Thyroid gland (tissue), 4 donors: ENCODE measurements around the gene MRC1. TPM values are rescaled to one million over a fixed set of nuclear protein-coding genes. Genes with fewer than 3 reads are reported as not detected.
A peak's percentile ranks its signal among the peaks of the same experiment; 100 is the strongest.

ENCODE experiments used
- DNase-seq, 2 donors: peaks; one replicate each; pipeline ENCODE4 v3.0.0-alpha.2; 2019
- H3K27ac ChIP-seq, 3 donors: fragments of 200-600 bp; sonication (generic); 1 replicate in 2 of 3; 2 replicates in 1 of 3; pipeline ENCODE4 v1.5.1; 2016 to 2019; ENCODE audit warnings: mild to moderate bottlenecking in 1 of 3, moderate library complexity in 1 of 3
- H3K27me3 ChIP-seq: fragments of 200-600 bp; sonication (generic); one replicate; pipeline ENCODE4 v1.5.1; 2019
- H3K36me3 ChIP-seq, 2 donors: fragments of 200-600 bp; sonication (generic); one replicate each; pipeline ENCODE4 v1.5.1; 2016 to 2019
- H3K4me1 ChIP-seq, 2 donors: fragments of 200-600 bp; sonication (generic); one replicate each; pipeline ENCODE4 v1.5.1; 2017 to 2019
- H3K4me3 ChIP-seq, 3 donors: fragments of 200-600 bp; sonication (generic); replicated peaks in 1 of 3; 1 replicate in 2 of 3; 2 replicates in 1 of 3; pipeline ENCODE4 v1.5.1; 2016; ENCODE audit warnings: mild to moderate bottlenecking in 1 of 3
- H3K9me3 ChIP-seq: fragments of 200-600 bp; sonication (generic); one replicate; pipeline ENCODE4 v1.5.1; 2017
- POLR2A ChIP-seq, 2 donors: fragments of 450-650 bp; IDR thresholded peaks; one replicate each; pipeline ENCODE4 v1.6.1; 2017; ENCODE audit warnings: antibody characterized with exemption in 2 of 2, mild to moderate bottlenecking in 2 of 2, moderate library complexity in 1 of 2
- WGBS, 2 donors: methylation state at CpG; one replicate each; pipeline ENCODE4 v1.1.5; 2017; 5-methylcytosine and 5-hydroxymethylcytosine counted together
- intact Hi-C: fragments of 100-400 bp; cut with DNase I; formaldehyde crosslinking; loops from one replicate; pipeline ENCODE4 v1.15.1; 2023
- total RNA-seq, 4 donors: library from RNA; depleted of rRNA; stranded (reverse); fragments of >200 nt; gene quantifications; one replicate each; pipeline ENCODE4 v1.2.3, GENCODE V29; 2016
- TF ChIP-seq, protein P1 (sequence below), 6 experiments: fragments of 200-600 bp in 3 of 6; fragments of 450-650 bp in 3 of 6; sonication (generic) in 3 of 6; IDR thresholded peaks; one replicate each; pipeline ENCODE4 v1.5.1; 2016 to 2019; ENCODE audit warnings: antibody characterized with exemption in 6 of 6, mild to moderate bottlenecking in 2 of 6, inconsistent platforms in 1 of 6, moderate library complexity in 1 of 6

Gene MRC1
- total RNA-seq, 4 donors from 2014 or later = 11.8 to 73.4 (median 36.8) TPM

DNA sequence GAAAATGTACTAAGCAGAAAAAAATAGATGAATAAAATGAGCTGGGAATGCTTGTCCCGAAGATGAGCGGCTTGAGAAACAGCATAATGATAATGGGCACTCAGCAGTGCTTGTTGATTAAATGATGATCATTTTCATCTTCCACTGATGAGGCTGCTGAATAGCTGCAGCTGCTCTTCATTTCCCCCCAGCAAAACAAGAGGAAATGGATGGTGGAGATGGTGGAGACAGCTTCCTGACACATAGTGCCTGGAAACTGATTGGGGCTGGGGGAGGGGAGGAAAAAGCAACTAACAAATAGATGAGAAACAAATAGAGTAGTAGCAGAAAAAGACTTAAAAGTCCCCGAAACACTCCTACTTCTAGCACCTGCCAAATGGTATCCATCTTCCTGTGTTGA lies 41.4 kb downstream of the MRC1 start:
- intact Hi-C loops = no loop called here
- TF ChIP-seq, protein P1, sequence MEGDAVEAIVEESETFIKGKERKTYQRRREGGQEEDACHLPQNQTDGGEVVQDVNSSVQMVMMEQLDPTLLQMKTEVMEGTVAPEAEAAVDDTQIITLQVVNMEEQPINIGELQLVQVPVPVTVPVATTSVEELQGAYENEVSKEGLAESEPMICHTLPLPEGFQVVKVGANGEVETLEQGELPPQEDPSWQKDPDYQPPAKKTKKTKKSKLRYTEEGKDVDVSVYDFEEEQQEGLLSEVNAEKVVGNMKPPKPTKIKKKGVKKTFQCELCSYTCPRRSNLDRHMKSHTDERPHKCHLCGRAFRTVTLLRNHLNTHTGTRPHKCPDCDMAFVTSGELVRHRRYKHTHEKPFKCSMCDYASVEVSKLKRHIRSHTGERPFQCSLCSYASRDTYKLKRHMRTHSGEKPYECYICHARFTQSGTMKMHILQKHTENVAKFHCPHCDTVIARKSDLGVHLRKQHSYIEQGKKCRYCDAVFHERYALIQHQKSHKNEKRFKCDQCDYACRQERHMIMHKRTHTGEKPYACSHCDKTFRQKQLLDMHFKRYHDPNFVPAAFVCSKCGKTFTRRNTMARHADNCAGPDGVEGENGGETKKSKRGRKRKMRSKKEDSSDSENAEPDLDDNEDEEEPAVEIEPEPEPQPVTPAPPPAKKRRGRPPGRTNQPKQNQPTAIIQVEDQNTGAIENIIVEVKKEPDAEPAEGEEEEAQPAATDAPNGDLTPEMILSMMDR (IDR thresholded peaks at IDR 0.05) = no peak
- no peak for TF ChIP-seq POLR2A (IDR thresholded peaks at IDR 0.05)
- H3K27me3 ChIP-seq = no peaks in the 10 kb centered on the region
- H3K4me3 ChIP-seq = no peak overlapping the region
- no peaks in the 10 kb centered on the region for H3K4me1 ChIP-seq
- H3K9me3 ChIP-seq = no peaks in the 10 kb centered on the region
- DNase-seq = no peak
- no peak overlapping the region for H3K27ac ChIP-seq
- H3K36me3 ChIP-seq = no peaks in the 10 kb centered on the region
- WGBS, 2 donors = 83 to 86% methylated on average over 3 of the region's 3 CpGs

DNA sequence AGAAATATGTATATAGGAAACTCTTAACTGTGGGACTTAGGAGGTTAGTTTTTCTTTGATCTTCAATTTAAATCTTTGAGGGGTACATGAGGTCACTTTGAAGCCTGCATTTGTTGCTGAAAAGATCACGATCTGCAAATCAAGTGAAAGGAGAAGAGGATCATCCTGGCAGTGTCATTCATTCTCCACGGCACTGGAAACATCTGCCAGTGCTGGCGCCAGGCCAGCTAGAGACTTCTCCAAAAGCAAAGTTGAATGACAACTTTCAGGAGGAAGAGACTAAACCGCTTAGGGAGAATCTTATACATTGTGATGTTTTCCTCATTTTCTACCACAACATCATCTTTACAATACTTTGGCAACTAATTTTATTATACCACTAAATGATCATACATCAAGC lies 42.5 kb downstream of the MRC1 start:
- Histone ChIP-seq H3K36me3 (no peaks in the 10 kb centered on the region), H3K9me3 (no peaks in the 10 kb centered on the region), H3K4me1 (no peaks in the 10 kb centered on the region), H3K4me3 (no peak overlapping the region), H3K27ac (no peak overlapping the region), H3K27me3 (no peaks in the 10 kb centered on the region)
- intact Hi-C loops = no loop called here
- DNase-seq = peak; percentile 20 to 22
- TF ChIP-seq POLR2A (IDR thresholded peaks at IDR 0.05) = no peak
- TF ChIP-seq, protein P1 (IDR thresholded peaks at IDR 0.05) = no peak
- WGBS, 2 donors = 25 to 27% methylated on average over 4 of the region's 4 CpGs

DNA sequence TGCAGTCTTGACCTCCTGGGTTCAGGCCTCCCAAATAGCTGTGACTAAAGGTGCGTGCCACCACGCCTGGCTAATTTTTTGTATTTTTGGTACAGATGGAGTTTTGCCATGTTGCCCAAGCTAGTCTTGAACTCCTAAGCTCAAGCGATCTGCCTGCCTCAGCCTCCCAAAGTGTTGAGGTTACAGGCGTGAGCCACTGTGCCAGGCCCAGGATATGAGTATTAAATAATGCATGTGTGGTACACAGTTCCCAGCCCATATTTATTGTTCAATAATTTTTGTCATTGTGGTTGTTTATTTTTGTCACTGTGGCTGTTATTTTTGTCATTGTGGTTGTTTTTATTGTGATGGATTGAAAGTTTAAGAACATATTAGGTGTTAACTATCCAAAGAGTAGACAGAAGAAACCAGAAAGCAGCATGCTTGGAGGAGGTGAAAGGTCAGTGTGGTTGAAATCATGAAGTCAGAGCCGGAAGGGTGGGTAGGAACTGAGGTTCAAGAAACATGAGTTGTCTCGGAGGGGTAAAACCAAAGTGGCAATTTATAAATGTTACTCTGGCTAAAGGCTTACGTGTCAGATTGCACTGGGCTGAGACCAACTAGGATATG lies 45.0 kb downstream of the MRC1 start:
- Histone ChIP-seq H3K4me1 (no peaks in the 10 kb centered on the region), H3K27me3 (no peaks in the 10 kb centered on the region), H3K36me3 (no peaks in the 10 kb centered on the region), H3K9me3 (no peaks in the 10 kb centered on the region), H3K4me3 (no peak overlapping the region), H3K27ac (no peak overlapping the region)
- 90 to 94% methylated on average over 7 of the region's 7 CpGs for WGBS, 2 donors
- intact Hi-C loops = no loop called here
- DNase-seq = no peak
- TF ChIP-seq, protein P1 (IDR thresholded peaks at IDR 0.05) = no peak
- TF ChIP-seq POLR2A (IDR thresholded peaks at IDR 0.05) = no peak

DNA sequence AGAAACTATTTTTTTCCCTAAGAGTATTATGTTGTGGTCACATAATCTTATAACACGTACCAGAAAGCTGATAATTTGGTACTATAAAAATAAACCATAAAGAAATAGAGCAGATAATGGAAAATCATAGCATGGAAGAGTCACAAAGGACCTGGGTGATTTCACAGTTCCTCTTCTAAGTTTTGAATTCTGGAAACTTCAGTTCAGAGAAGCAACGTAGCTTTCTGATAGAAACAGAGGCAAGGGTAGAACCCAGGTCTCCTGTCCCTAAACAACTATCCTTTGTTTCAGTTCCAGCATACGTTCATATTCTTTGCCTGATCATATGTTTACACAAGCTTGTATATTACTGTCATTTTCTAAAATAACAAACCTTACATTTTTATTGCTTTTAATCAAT lies 47.9 kb downstream of the MRC1 start:
- 75 to 83% methylated on average over 3 of the region's 3 CpGs for WGBS, 2 donors
- intact Hi-C loops = no loop called here

DNA sequence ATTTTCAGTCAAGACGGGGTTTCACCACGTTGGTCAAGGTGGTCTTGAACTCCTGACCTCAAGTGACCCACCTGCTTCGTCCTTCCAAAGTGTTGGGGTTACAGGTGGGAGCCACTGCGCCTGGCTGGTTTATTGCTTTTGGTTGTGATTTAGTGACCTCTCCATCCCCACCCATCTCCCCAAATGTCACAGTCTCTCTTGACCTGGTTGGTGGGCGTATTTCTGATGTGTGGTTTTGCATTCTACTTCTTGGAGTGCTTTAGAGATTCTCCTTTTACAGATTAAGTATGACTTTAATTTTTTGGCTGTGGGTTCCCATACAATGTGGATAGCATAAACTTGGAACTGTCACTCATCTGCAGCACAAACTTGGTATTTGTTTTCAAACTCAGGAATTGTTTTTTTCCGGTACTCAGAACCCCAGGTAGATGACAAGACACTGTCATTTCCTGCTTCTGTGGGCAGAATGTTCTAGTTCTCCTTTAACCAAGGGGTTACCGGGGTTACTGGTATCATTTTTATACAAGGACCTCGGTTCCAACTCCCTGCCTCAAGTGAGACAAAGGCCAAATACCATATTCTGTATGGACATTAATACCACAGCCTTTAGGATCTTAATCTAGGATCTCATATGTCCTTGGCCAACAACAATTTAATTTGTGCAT lies 50.5 kb downstream of the MRC1 start:
- TF ChIP-seq, protein P1 (IDR thresholded peaks at IDR 0.05) = no peak
- 88 to 93% methylated on average over 8 of the region's 8 CpGs for WGBS, 2 donors
- Histone ChIP-seq H3K36me3 (no peaks in the 10 kb centered on the region), H3K27ac (no peak overlapping the region), H3K4me1 (no peaks in the 10 kb centered on the region), H3K9me3 (no peaks in the 10 kb centered on the region), H3K4me3 (no peak overlapping the region), H3K27me3 (no peaks in the 10 kb centered on the region)
- DNase-seq = no peak
- intact Hi-C loops = no loop called here

More for the DNA sequence above, 47.9 kb downstream of the MRC1 start:
- Histone ChIP-seq H3K36me3 (no peaks in the 10 kb centered on the region), H3K27me3 (no peaks in the 10 kb centered on the region), H3K27ac (no peak overlapping the region), H3K9me3 (no peaks in the 10 kb centered on the region), H3K4me1 (no peaks in the 10 kb centered on the region), H3K4me3 (no peak overlapping the region)
- no peak for TF ChIP-seq POLR2A (IDR thresholded peaks at IDR 0.05)
- TF ChIP-seq, protein P1 (IDR thresholded peaks at IDR 0.05) = no peak
- DNase-seq = no peak
